OCI-M2 (cell line): ENCODE data around the gene COPS2.

Source experiments
- DNase-seq: peaks from one replicate; lab custom pipeline; 2025; ENCODE audit not compliant: unreplicated experiment; lab: John Stamatoyannopoulos, UW

COPS2 gene

DNA sequence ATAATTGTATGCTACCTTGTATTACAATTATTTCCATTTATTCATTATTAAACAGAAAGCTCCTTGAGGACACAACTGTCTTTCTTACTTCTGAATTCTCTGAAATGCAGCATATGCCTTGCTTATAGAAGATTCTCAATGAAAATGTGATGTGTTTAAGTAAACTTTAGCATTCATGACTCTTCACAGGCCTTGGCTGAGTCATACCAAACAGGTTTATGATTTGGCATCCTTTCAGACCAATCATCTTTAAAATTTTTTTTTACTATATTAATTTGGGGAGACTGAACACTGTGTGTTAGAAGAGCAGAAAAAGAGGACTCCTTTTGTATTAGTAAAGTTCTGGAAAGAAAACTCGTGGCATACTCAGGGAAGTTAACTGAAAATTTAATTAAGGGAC, 8.3 kb upstream of the COPS2 start:
- no peak for DNase-seq

DNA sequence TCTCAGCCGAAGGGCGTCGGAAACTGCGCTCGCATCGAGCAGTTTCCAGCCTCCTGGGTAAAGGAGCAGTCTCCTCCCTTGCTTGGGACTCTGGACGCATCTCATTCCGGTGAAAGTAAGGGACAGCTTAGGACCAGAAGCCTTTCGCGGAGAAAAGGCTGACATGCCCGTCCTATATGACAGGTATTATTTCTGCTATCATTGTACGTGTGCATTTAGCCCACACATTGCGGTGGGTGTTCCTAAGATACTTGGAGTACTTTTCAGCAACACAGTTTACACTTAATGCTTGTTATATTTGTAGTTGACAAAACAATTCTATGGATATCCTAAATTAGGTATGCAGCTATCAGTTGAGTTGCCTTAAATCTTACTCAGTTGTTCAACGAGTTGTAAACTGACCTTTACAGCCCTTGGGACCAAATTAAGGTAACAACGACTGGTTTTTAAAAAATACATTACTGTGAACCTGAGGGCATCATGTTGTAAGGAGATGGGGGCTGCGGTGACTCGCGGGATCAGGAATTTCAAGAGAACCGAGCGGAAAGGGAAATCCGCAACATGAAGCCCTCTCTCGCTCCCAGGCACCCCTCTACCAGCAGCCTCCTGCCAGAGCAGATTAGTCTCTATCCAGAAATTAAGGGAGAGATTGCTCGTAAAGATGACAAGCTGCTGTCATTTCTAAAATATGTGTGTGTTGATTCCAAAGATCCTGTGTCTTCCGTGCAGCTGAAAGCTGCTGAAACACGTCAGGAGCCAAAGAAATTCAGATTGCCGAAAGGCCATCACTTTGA, 632 bp upstream of the COPS2 start:
- DNase-seq, result no peak

- DNase-seq, result no peak
Measured at GRCh38 chr15:49154799-49155109, 645 bp downstream of the COPS2 start.

DNA sequence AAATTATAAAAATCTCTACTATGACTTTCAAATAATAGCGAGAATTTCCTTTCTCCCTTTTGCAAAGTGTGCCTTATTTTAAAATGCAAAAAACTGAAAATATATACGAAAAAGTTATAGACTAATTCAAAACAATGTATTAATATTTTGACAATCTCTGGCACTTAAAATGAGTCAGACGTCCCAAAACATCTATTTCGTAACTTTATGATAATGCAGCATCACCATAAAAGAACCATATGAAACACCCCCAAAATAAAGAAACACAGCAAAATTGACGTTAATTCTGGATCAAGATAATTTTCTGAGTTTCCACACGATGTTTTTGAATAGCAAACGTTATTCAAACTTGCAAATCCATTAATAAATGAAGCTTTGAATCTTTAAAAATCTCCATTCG, 1.0 kb downstream of the COPS2 start:
- DNase-seq, result no peak

GRCh38 chr15:49152552-49153312, 2.7 kb downstream of the COPS2 start:
- DNase-seq, result no peak

DNA sequence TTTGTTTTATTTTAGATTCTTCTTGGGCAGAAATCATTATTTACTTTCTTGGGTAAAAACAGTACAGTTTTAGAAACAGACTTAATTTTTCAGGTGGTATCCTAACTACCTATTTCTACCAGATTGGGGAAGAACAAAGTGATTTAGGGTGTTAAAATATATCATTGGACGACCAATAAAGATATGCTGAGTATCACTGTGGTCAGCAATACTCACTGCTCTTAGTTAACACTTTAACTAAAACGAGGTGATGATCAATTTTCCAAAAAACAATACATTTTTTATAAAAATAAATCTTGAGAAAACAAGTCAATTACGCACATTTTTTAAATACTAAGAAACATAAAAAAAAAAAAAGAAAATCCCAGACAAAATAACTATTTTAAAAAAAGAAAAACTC, 3.6 kb downstream of the COPS2 start:
- no peak for DNase-seq

DNA sequence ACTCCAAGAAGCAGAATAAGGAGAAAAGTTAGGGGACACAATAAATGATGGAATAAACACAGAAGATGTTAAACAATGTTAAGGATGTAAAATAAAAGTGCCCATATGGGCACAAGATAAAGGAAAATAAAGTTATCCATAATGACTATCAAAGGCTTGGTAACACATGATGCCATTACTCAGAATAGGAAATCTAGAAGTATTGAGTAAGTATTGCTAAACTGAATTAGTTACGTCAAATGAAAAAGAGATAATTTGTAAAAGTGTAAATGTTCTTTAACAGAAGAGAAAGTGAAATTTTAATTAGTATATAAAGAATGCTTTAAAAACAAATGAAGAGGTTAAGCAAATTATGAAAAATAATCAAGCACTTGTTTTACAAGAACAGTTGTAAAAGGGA, 6.7 kb downstream of the COPS2 start:
- no peak for DNase-seq

DNA sequence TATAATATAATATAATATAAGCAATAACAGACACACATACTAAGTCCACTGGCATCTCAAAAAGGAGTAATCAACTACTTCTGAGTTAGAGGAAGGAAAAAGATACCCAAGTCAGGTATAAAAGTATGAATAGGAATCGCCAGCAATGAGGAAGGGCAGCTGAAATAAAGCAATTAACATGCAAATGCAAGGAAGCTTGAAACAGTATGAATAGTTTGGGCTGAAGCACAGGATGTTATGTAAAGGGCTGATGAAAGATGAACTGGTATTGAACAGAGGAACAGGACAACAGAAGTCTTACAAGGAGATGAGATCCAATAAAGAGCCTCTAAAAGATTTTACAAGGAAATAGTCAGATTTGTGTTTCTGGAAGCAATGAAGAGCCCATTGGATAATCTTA, 7.1 kb downstream of the COPS2 start:
- no peak for DNase-seq

- peak; percentile 19 for DNase-seq
Measured at GRCh38 chr15:49145651-49146609, 9.5 kb downstream of the COPS2 start.

DNA sequence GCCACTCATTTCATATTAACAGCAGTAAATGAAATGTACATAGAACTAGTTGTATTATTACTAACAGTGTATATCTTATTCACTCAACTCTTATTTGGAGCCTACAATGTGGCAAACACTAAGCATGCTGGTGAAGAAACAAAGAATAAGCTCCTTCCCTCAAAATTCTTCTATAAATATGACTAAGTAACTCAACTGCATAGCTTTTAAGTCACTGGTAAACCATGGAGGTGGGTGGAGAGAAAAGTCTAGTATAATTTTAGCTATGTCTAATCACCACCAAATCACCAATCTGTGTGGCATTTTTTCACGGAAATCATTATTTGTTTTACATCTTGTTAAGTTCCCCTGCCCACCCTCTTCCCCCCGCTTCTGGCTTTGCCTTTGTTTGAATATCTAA, 17.5 kb downstream of the COPS2 start:
- DNase-seq, result no peak

DNA sequence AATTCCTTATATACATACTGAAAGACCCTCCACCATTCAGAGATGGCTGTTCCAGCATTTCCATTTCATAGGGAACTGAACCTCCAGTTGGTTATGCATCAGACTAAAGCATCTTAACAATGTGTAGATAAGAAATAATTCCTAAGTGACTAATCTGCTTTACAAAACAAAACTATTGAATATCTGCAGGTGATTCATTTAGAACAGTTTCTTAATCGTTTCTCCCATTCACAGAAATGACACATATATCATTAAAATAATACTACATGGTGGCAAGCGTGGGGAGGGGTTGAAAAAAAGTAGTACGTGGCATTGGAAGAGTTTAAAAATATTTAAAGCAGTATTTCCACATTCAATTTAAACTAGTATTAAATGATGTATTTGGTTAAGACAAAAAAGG, 19.5 kb downstream of the COPS2 start:
- DNase-seq, result no peak

GRCh38 chr15:49135342-49135857, 20.0 kb downstream of the COPS2 start:
- no peak for DNase-seq

DNA sequence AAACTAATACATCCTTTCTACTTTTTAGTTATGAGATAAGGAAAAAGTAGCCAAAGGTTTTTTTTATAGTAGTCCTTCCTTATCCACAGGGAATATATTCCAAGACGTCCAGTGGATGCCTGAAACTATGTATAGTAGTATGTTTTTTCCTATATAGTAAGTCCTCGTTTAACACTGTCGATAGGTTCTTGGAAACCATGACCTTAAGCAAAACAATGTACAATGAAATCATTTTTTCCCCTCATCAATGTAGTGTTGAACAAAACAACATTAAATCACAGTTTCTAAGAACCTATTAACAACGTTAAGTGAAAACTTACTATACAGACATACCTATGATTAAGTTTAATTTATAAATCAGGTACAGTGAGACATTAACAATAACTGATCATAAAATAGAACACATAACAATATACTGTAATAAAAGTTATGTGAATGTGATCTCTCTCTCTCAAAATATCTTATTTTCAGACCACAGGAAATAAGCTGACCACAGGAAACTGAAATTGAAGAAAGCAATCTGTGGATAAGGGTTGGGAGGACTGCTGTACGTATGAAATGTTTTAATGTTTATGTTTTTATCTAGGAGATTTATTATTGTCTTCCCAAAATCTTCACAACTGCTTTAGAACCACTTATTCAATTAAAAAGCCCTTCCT, 20.6 kb downstream of the COPS2 start:
- no peak for DNase-seq

DNA sequence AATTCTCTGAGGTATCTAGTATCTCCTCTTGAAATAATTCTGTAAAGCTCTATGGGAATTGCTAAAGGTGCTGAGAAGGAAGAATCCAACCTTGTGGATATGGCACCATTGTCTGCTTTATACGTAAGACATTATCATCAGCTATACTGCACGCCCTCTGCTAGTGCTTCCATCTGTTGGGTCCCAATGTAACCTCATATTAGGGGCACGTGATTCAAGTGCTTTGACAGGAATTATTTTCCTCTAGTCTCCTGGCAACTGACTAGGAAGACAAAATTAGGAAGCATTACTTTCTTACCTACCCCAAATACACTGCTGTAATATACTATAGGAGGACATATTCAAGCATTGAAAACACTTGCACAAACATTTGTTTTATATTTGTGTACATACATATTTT, 24.0 kb downstream of the COPS2 start:
- no peak for DNase-seq

GRCh38 chr15:49124371-49124770, 31.0 kb downstream of the COPS2 start:
- DNase-seq, result no peak

GRCh38 chr15:49122541-49123062, 32.8 kb downstream of the COPS2 start:
- DNase-seq, result no peak

- DNase-seq, result no peak
Measured at GRCh38 chr15:49121901-49122300, 33.5 kb downstream of the COPS2 start.

GRCh38 chr15:49120832-49121231, 34.6 kb downstream of the COPS2 start:
- no peak for DNase-seq

- no peak for DNase-seq
Measured at GRCh38 chr15:49116108-49116857, 39.1 kb downstream of the COPS2 start.

GRCh38 chr15:49115062-49115461, 40.3 kb downstream of the COPS2 start:
- DNase-seq, result no peak
